ENCODE results near the gene GTF2IRD1.
"Not testable (repeated sequence)": the region's sequence is repeated elsewhere in the genome, so short reads cannot be mapped to it uniquely, and the experiment has no call there.

GTF2IRD1 gene

DNA sequence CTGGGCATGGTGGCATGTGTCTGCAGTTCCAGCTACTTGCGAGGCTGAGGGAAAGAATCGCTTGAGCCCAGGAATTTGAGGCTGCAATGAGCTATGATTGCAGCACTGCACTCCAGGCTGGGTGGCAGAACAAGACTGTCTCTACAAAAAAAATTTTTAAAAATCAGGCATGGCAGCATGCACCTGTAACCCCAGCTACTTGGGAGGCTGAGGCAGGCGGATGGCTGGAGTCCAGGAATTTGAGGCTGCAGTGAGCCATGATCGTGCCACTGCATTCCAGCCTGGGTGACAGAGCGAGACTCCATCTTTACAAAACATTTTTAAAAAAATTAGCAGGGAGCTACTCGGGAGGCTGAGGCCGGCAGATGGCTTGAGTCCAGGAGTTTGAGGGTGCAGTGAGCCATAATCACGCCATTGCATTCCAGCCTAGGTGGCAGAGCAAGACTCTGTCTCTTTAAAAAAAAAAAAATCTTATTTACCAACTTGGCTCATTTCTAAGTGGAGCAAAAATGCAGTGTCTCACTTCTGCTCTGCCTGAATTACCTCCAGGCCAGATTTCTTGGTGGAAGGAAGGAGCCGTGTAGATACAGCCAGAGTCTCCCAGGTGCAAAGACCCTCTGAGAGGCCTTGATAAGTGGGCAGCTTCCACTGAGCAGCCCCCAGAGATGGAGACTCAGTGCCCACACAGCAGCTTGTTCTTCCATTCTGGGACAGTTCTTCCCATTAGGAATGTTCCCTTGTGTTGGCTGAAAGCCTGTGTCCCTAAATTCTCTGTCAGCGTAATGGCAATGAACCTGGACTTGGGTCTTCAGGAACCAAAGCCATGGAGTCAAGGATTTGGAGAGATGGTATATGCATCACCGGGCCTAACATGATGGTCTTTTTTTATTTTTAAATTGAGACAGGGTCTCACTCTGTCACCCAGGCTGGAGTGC lies 30.0 kb downstream of the GTF2IRD1 start:
- H3K4me3 ChIP-seq (ENCODE audit: low read depth, low read length) = no peak overlapping the region
- no peak for TF ChIP-seq CTCF (IDR thresholded peaks at IDR 0.05; ENCODE audit: borderline replicate concordance, insufficient read depth, low read depth, low read length)

DNA sequence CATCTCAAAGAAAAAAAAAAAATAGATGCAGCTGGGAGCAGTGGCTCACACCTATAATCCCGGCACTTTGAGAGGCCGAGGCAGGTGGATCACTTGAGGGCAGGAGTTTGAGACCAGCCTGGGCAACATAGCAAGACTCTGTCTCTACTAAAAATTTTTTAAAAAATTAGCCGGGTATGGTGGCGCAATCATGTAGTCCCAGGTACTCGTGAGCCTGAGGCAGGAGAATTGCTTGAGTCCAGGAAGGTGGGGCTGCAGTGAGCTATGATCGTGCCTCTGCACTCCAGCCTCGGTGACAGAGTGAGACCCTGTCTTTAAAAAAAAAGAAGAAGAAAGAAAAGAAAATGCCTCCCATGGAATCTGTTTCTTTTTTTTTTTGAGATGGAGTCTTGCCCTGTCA lies 31.9 kb downstream of the GTF2IRD1 start:
- no peak for TF ChIP-seq CTCF (IDR thresholded peaks at IDR 0.05; ENCODE audit: borderline replicate concordance, insufficient read depth, low read depth, low read length)
- H3K4me3 ChIP-seq (ENCODE audit: low read depth, low read length) = no peak overlapping the region

DNA sequence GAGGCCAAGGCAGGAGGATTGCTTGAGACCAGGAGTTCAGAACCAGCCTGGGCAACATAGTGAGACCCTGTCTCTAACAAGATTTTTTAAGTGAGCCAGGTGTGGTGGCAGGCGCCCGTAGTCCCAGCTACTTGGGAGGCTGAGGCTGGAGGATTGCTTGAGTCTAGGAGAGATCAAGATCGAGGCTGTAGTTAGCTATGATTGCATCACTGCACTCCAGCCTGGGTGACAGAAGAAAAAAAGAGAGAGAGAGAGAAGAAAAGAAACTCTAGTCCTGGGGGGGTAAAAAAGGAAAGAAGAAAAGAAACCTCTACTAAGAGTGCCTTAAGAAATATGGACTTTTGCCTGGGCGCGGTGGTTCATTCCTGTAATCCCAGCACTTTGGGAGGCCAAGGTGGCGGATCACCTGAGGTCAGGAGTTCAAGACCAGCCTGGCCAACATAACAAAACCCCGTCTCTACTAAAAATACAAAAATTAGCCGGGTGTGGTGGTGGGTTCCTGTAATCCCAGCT lies 34.9 kb downstream of the GTF2IRD1 start:
- not testable (repeated sequence) for H3K4me3 ChIP-seq (ENCODE audit: low read depth, low read length)

DNA sequence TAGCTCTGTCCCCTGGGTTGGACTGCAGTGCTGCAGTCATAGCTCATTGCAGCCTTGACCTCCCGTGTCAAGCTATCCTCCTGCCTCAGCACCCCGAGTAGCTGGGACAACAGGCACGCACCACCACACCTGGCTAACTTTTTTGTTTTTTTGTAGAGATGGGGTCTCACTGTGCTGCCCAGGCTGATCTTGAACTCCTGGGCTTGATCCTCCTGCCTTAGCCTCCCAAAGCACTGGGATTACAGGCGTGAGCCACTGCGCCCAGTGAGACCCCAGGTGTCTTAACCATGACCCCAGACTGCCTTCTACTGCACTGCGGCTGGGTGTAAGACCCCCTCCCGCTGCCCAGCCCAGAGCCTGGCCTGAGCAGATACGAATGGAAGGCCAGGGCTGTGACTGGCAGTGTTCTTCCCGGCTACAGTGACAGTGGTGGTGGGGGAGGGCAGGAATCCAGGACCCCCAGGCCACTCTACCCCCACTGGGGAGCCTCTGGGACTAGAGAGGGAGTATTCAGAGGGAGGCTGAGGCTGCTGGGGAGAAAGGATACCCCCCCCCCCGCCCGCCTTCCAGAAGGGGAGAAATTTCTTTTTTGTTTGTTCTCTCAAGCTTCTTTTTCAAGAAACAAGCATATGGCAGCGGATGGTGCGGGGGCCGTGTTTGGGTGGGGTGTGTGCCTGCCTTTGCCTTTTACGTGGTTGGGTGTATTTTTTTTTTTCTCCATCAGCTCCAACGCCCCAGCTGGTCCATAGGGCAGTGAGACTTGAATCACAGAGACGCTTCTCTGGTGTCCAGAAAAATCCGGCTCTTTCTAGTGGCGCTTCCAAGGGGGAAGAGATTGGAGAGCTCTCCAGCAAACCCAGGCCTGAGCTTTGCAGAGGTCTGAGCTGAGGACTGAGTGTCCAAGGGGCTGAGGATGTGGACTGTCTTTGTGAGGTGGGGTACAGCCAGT lies 36.6 kb downstream of the GTF2IRD1 start:
- TF ChIP-seq CTCF (IDR thresholded peaks at IDR 0.05; ENCODE audit: borderline replicate concordance, insufficient read depth, low read depth, low read length) = no peak
- H3K4me3 ChIP-seq (ENCODE audit: low read depth, low read length) = no peak overlapping the region

DNA sequence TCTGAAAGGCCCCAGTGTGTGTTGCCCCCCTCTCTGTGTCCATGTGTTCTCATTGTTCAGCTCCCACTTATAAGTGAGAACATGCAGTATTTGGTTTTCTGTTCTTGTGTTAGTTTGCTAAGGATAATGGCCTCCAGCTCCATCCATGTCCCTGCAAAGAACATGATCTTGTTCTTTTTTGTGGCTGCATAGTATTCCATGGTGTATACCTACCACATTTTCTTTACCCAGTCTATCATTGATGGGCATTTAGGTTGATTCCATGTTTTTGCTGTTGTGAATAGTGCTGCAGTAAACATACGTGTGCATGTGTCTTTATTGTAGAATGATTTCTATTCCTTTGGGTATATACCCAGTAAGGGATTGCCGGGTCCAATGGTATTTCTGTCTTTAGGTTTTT lies 37.8 kb downstream of the GTF2IRD1 start:
- H3K4me3 ChIP-seq (ENCODE audit: low read depth, low read length) = not testable (repeated sequence)

DNA sequence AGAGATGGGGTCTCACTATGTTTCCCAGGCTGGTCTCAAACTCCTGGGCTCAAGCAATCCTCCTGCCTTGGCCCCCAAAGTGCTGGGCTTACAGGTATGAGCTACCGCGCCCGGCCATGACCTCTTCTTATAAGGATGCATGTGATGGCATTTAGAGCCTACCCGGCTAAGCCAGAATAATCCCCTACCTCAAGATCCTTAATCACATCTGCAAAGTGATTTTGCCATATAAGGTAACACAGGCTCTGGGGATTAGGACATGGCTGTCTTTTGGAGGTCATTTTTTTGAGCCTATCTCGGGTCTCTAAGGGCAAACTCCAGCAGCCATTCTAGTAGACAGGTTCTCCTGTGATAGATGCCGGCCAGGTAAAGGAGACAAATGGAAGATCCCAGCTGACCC lies 39.6 kb downstream of the GTF2IRD1 start:
- no peak for TF ChIP-seq CTCF (IDR thresholded peaks at IDR 0.05; ENCODE audit: borderline replicate concordance, insufficient read depth, low read depth, low read length)
- no peak overlapping the region for H3K4me3 ChIP-seq (ENCODE audit: low read depth, low read length)

- no peak for TF ChIP-seq CTCF (IDR thresholded peaks at IDR 0.05; ENCODE audit: borderline replicate concordance, insufficient read depth, low read depth, low read length)
- H3K4me3 ChIP-seq (ENCODE audit: low read depth, low read length) = no peak overlapping the region
Measured at GRCh38 chr7:74494076-74494548, 40.4 kb downstream of the GTF2IRD1 start.
